Measurements from ENCODE around the gene SULT1C4.
A peak's percentile ranks its signal among the peaks of the same experiment; 100 is the strongest.

SULT1C4 gene

DNA sequence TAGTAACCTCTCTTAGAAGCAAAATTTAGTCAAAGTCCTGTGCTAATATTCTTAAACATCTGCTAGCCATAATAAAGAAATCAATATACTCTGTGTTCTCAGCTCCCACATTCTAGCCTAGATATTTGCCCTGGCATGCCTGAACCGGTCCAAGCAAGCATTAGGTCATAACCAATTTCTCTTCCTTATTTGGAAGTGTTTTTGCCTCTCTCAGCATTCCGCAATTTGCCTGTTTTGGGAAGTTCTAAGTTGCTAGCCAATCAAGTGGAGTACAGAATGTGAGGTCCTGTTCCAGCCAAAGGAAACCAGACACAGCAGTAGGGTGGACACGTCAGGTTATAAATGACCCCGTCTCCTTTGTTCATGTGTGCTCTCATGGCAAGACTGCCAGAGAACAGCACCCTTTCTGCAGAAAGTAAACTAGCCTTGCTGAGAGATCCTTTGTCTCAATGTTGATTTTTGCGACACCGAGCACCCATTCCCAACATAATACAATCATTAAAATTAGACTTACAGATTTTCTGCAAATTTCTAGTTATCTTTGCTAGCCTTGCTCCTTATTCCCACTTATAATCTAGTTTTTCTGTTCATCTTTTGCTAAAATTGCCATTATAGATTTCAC lies 13.0 kb upstream of the SULT1C4 start:
- Mint-ChIP-seq H3K27me3 (peaks cover 27% of the 10 kb centered on the region), H3K27ac (peak overlapping the region in 1 of 2 donors; percentile 16), H3K9me3 (no peaks in the 10 kb centered on the region), H3K4me1 (peaks cover 12% of the 10 kb centered on the region), H3K4me3 (no peak overlapping the region)
- DNase-seq (no peak), ATAC-seq (no peak)

DNA sequence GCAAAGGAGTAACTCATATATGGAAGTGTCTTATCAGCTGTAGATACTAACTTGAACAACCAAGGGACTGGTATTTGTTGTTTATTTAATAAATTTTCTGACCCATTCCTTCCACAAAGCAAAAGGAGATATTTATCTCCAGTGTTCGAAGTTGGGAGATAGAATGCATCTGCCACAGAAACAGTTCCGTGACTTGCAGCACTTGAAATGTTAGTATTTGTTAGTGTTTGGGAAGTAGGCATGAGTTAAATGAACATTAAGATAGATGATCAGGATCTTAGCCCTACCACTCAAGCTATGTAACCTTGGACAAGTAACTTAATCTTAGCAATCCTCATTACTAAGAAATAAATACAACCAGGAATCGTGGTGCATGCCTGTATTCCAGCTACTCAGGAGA lies 12.1 kb upstream of the SULT1C4 start:
- Mint-ChIP-seq H3K4me3 (no peak overlapping the region), H3K9me3 (no peaks in the 10 kb centered on the region), H3K27me3 (peaks cover 19% of the 10 kb centered on the region), H3K4me1 (peaks cover 12% of the 10 kb centered on the region), H3K27ac (peak overlapping the region in 1 of 2 donors; percentile 70)
- no peak for DNase-seq
- ATAC-seq = no peak

DNA sequence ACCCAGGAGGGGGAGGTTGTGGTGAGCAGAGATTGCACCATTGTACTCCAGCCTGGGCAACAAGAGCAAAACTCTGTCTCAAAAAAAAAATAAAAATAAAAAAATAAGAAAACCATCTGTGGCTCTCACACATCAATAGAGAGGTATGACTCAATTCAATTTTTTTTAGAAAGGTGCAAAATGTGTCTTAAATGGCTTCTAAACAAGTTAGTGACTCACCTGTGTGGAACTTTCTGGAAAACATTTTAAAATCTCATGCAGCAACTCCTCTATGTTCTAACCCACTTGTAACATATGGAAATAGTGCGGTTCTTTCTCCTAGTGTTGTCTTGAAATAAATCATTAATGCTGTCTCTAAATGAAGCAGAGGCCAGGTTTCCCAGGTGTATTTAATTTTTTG lies 10.7 kb upstream of the SULT1C4 start:
- no peak overlapping the region for H3K4me3 Mint-ChIP-seq
- ATAC-seq = no peak
- peaks cover 12% of the 10 kb centered on the region for H3K4me1 Mint-ChIP-seq
- H3K27me3 Mint-ChIP-seq = peaks cover 14% of the 10 kb centered on the region
- H3K9me3 Mint-ChIP-seq = no peaks in the 10 kb centered on the region
- no peak for DNase-seq
- H3K27ac Mint-ChIP-seq = no peak overlapping the region

DNA sequence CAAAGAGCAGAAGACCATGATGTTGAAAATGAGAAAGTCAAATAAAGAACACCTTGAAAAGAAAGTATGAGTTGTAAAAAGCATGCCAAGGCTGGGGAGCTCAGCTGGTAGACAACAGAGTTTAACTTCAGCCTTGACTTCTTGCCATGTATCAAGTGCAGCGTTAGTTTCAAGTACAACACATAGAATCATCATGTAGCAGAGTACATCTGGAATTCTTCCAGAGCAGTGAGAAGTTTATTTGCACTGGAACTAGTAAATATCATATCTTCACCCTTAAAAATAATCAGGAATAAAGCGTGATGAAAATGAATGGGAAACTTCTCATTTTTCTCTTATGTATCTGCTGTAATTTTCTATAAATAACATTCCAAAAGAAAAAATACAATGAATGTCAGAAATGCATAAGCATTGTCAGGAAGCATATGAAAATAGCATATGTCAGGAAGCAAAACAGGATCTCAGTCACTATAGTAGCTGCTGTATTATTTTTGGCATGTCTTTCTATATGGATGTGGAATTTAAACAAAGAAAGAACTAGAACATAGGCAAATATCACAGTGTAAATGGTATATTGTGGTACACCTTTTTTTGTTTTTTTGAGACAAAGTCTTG lies 10.1 kb upstream of the SULT1C4 start:
- H3K9me3 Mint-ChIP-seq = no peaks in the 10 kb centered on the region
- ATAC-seq = no peak
- H3K27ac Mint-ChIP-seq = no peak overlapping the region
- H3K4me1 Mint-ChIP-seq = peaks cover 11% of the 10 kb centered on the region
- H3K27me3 Mint-ChIP-seq = peaks cover 14% of the 10 kb centered on the region
- H3K4me3 Mint-ChIP-seq = no peak overlapping the region
- DNase-seq = no peak

DNA sequence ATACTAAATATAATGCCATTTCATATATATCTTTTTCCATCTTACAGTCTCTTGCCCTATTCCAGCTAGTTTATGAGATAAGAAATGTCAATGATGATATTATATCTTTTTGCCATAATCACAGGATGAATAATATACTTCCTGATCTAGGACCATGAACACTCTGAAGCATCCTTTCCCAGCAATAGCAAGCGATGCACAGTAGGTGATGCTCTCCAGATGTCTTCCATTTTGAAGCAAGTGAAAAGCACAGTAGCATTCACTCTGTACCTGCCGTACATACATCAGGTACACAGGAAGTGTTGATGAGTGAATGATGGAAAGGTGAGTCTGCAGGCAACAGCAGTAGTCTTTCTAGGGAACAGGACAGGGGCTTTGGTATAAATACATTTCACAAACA lies 8.6 kb upstream of the SULT1C4 start:
- no peaks in the 10 kb centered on the region for H3K4me1 Mint-ChIP-seq
- ATAC-seq = no peak
- H3K9me3 Mint-ChIP-seq = no peaks in the 10 kb centered on the region
- no peak overlapping the region for H3K27ac Mint-ChIP-seq
- DNase-seq = no peak
- H3K4me3 Mint-ChIP-seq = no peak overlapping the region
- peaks cover under 1% of the 10 kb centered on the region for H3K27me3 Mint-ChIP-seq

GRCh38 chr2:108370080-108370479 lies 7.7 kb upstream of the SULT1C4 start:
- no peaks in the 10 kb centered on the region for H3K4me1 Mint-ChIP-seq
- no peak overlapping the region for H3K27ac Mint-ChIP-seq
- no peaks in the 10 kb centered on the region for H3K9me3 Mint-ChIP-seq
- H3K4me3 Mint-ChIP-seq = no peak overlapping the region
- DNase-seq = no peak
- no peaks in the 10 kb centered on the region for H3K27me3 Mint-ChIP-seq
- peak; percentile 35 for ATAC-seq

- Mint-ChIP-seq H3K9me3 (no peaks in the 10 kb centered on the region), H3K4me1 (peaks cover 6% of the 10 kb centered on the region)
Measured at GRCh38 chr2:108376774-108377173, 980 bp upstream of the SULT1C4 start.

DNA sequence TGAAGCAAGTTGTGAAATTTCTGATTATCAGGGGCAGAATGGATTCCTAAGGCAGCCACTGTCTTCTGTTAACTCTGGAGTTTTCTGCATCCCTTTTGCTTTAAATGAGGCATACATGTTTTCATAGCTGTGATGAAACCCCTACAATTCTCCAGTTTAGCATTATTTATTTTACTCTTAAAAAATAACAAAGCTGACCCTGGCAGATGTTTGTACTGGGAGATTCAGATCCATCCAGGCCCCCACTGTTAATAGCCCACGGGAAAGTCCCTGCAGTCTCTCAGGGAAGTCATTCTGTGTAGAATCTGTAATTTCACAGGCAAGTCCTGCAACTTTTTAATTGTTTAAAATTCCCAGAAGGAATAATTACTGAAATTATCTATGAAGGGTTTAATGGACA lies 353 bp upstream of the SULT1C4 start:
- no peak for DNase-seq

More at GRCh38 chr2:108376774-108377173, 980 bp upstream of the SULT1C4 start:
- DNase-seq = no peak
- no peak for ATAC-seq
- Mint-ChIP-seq H3K4me3 (no peak overlapping the region), H3K27ac (no peak overlapping the region), H3K27me3 (peaks cover 18% of the 10 kb centered on the region)

GRCh38 chr2:108378851-108379250 lies 1.1 kb downstream of the SULT1C4 start:
- no peak overlapping the region for H3K27ac Mint-ChIP-seq
- H3K27me3 Mint-ChIP-seq = peaks cover 23% of the 10 kb centered on the region
- ATAC-seq (no peak), DNase-seq (no peak)
- peaks cover 6% of the 10 kb centered on the region for H3K4me1 Mint-ChIP-seq
- H3K4me3 Mint-ChIP-seq = no peak overlapping the region
- no peaks in the 10 kb centered on the region for H3K9me3 Mint-ChIP-seq

More for the DNA sequence above, 353 bp upstream of the SULT1C4 start:
- H3K27me3 Mint-ChIP-seq = peaks cover 18% of the 10 kb centered on the region
- ATAC-seq = no peak
- peaks cover 6% of the 10 kb centered on the region for H3K4me1 Mint-ChIP-seq
- H3K4me3 Mint-ChIP-seq = no peak overlapping the region
- no peaks in the 10 kb centered on the region for H3K9me3 Mint-ChIP-seq
- H3K27ac Mint-ChIP-seq = no peak overlapping the region

DNA sequence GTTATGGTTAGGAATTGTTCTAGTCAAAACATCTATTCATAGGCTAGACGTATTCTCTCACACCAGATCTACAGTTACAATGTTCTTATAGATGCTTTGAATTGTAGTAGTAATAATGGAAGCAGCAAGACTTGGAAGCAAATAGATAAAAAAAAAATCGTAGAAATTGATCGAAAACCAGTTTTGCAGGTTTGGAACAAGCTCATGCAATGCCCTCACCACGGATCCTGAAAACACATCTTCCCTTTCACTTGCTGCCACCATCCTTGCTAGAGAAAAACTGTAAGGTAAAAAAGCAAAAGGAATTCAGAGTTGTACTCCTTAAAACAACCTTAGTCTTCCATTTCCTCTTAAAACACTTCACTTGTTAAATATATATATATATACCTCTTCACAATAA lies 4.4 kb downstream of the SULT1C4 start:
- no peak overlapping the region for H3K27ac Mint-ChIP-seq
- no peaks in the 10 kb centered on the region for H3K9me3 Mint-ChIP-seq
- DNase-seq (no peak), ATAC-seq (no peak)
- H3K27me3 Mint-ChIP-seq = peaks cover 18% of the 10 kb centered on the region
- H3K4me1 Mint-ChIP-seq = peaks cover 12% of the 10 kb centered on the region
- no peak overlapping the region for H3K4me3 Mint-ChIP-seq

DNA sequence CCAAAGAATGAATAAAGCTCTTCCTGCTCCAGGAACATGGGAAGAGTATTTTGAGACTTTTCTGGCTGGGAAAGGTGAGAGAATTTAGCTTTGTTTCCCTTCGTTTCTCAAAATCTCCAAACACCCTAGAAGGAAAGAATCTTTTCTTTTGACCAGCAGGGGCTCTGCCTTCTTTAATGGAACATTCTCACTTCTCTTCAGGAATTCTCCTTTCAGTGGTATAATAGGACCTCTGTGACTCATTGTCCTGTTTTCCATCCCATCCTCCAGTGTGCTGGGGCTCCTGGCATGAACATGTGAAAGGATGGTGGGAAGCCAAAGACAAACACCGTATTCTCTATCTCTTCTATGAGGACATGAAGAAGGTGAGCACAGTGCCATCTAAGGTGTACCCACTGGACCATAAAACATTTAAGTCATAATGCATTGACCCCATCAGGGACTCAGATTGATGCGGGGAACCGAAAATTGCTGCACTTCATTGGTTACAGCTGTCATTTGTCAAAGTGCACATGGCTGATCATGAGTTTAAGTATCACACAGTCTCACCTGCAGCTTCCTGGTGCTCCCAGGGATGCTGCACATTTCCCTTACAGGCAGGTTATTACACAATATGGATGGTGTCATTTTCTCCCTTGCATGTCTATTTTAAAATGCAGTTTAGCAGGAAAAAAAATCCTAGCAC lies 5.5 kb downstream of the SULT1C4 start:
- H3K4me3 Mint-ChIP-seq = no peak overlapping the region
- H3K4me1 Mint-ChIP-seq = peaks cover 8% of the 10 kb centered on the region
- H3K9me3 Mint-ChIP-seq = no peaks in the 10 kb centered on the region
- peaks cover 10% of the 10 kb centered on the region for H3K27me3 Mint-ChIP-seq
- DNase-seq (no peak), ATAC-seq (no peak)
- no peak overlapping the region for H3K27ac Mint-ChIP-seq

DNA sequence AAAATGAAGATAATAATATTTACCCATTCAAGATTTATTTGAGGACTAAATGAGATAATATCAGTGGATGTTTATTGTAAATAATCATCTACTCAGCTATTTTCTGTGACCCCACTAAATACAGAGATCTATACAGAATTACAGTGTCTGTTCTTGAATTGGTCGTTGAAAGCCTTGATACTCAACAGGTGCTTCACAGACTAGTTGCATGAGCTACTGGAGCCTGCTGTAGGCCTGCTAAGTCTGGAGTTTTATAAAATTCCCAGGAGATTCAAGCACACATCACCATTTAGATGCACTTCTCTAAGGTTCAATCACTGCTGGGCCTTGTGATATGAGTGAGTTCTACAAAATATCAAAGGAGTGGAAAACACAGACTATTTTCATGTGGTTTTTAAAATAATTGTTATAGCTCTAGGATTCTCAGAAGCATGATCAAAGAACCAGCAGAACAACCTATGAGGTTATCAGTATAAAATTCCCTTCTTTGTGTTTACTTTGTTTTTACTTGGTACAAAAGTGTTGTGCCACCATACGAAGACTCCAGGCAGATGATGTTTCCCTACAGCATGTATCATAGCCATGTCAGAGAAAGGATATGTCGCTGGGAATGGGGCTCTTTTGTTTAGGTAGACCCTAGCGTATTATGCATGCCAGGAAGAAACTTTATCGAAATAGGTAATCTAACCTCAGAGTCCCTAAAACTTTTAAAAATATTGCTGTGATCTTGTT lies 7.1 kb downstream of the SULT1C4 start:
- no peak overlapping the region for H3K27ac Mint-ChIP-seq
- H3K4me1 Mint-ChIP-seq = peaks cover 6% of the 10 kb centered on the region
- no peak overlapping the region for H3K4me3 Mint-ChIP-seq
- peaks cover 19% of the 10 kb centered on the region for H3K27me3 Mint-ChIP-seq
- DNase-seq (no peak), ATAC-seq (no peak)
- no peaks in the 10 kb centered on the region for H3K9me3 Mint-ChIP-seq

GRCh38 chr2:108385411-108386071 lies 7.8 kb downstream of the SULT1C4 start:
- Mint-ChIP-seq H3K4me3 (no peak overlapping the region), H3K4me1 (peaks cover 6% of the 10 kb centered on the region), H3K27ac (no peak overlapping the region), H3K9me3 (peaks cover 0 to 3% of the 10 kb centered on the region in 2 donors), H3K27me3 (peaks cover 25% of the 10 kb centered on the region)
- ATAC-seq (no peak), DNase-seq (no peak)

DNA sequence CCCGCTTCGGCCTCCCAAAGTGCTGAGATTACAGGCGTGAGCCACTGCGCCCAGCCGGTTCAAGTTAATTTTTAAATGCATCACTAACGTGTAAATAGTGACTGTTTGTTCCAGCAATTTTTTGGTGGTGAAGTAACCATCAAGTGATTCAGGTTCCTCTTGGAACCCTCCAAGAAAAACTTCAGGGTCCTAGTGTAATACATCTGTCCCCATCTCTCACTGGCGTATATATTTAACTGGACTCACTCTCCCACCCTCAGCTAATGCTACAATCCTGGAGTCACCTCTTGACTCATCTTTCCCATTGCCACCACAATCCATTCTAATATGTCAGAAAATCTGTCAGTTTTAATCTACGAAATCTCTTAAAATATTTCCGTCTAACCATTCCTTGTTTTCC lies 10.3 kb downstream of the SULT1C4 start:
- Mint-ChIP-seq H3K27me3 (peaks cover 33% of the 10 kb centered on the region), H3K9me3 (peaks cover 10 to 28% of the 10 kb centered on the region in 2 donors), H3K4me1 (peaks cover 6% of the 10 kb centered on the region), H3K27ac (no peak overlapping the region), H3K4me3 (no peak overlapping the region)
- ATAC-seq = no peak
- DNase-seq = no peak

DNA sequence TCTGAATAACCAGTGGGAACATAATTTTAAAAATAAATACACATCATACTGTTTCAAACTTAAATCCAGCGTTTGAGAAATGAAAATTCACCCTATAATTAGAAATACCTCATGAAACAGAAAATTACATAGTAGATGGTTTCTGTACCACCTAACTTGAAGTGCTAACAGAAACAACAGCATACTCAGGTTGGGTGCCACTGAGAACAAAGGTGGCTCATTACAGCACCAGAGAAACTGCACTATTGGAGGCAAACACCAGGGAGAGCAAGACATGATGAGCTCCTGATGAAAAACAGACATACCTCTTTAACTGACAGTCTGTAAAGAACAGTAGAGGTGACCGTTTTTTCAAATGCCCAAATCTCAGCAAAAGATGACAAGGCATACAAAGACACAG lies 12.6 kb downstream of the SULT1C4 start:
- Mint-ChIP-seq H3K4me1 (peaks cover 4% of the 10 kb centered on the region), H3K4me3 (no peak overlapping the region), H3K27ac (no peak overlapping the region), H3K9me3 (peaks cover 13 to 31% of the 10 kb centered on the region in 2 donors), H3K27me3 (peaks cover 30% of the 10 kb centered on the region)
- no peak for ATAC-seq
- no peak for DNase-seq
